HCT116 (cell line): ENCODE results near the gene COG5.

Experiments
- CTCF ChIP-seq, 3 experiments: fragments of 200-600 bp in 1 of 3; sonication (generic) in 1 of 3; IDR thresholded peaks in 2 of 3; conservative IDR thresholded peaks in 1 of 3; 2 replicates each; pipeline ENCODE4 v1.5.1; 2012 to 2017; ENCODE audit warnings: low read depth in 2 of 3, low read length in 2 of 3, antibody characterized with exemption in 1 of 3, borderline replicate concordance in 1 of 3, control low read depth in 1 of 3, mild to moderate bottlenecking in 1 of 3, mixed read lengths in 1 of 3, mixed run types in 1 of 3, moderate library complexity in 1 of 3; ENCODE audit not compliant: insufficient read depth in 1 of 3
- EGR1 ChIP-seq: IDR thresholded peaks from 2 replicates; pipeline ENCODE4 v1.6.1; 2012; ENCODE audit warnings: low read depth
- EZH2 ChIP-seq: fragments of 200-600 bp; sonication (generic); IDR thresholded peaks from 2 replicates; pipeline ENCODE4 v1.6.1; 2017; ENCODE audit warnings: antibody characterized with exemption, mixed run types
- EZH2phosphoT487 ChIP-seq: fragments of 200-600 bp; IDR thresholded peaks from 2 replicates; pipeline ENCODE4 v1.6.1; 2018; ENCODE audit warnings: antibody characterized with exemption, borderline replicate concordance
- JUND ChIP-seq: IDR thresholded peaks from 2 replicates; pipeline ENCODE4 v1.6.1; 2012
- MAX ChIP-seq: IDR thresholded peaks from 2 replicates; pipeline ENCODE4 v1.6.1; 2012
- POLR2A ChIP-seq: IDR thresholded peaks from 2 replicates; pipeline ENCODE4 v1.7.0; 2011; ENCODE audit warnings: borderline replicate concordance; ENCODE audit not compliant: insufficient read depth, insufficient read length; ENCODE audit errors: extremely low read depth
- POLR2AphosphoS5 ChIP-seq: IDR thresholded peaks from 2 replicates; pipeline ENCODE4 v1.6.1; 2011; ENCODE audit warnings: mild to moderate bottlenecking, low read depth, low read length, moderate library complexity
- SRF ChIP-seq: IDR thresholded peaks from 2 replicates; pipeline ENCODE4 v1.6.1; 2012; ENCODE audit warnings: low read depth
- TCF7L2 ChIP-seq: IDR thresholded peaks from 2 replicates; pipeline ENCODE4 v1.7.0; 2011; ENCODE audit warnings: borderline replicate concordance, inconsistent platforms; ENCODE audit not compliant: insufficient read depth, insufficient read length; ENCODE audit errors: extremely low read depth

GRCh38 chr7:107427462-107427861 lies 136.3 kb downstream of the COG5 start:
- TF ChIP-seq POLR2A (no peak), JUND (no peak), POLR2AphosphoS5 (no peak), EZH2 (no peak), CTCF (IDR thresholded peaks at IDR 0.05 in 2 of 3, conservative IDR thresholded peaks at IDR 0.05 in 1 of 3; ENCODE audit: borderline replicate concordance in 1 of 3, insufficient read depth in 1 of 3, low read depth in 2 of 3, low read length in 2 of 3) (no peak), EGR1 (no peak), SRF (no peak), MAX (no peak), TCF7L2 (no peak), EZH2phosphoT487 (no peak)
